WTC11 (cell line): ENCODE data around the gene FBLN5.

Experiments
- CREB1 ChIP-seq: sonication (generic); formaldehyde crosslinking; IDR thresholded peaks from 2 replicates; pipeline ENCODE4 v1.8.0; 2023; ENCODE audit warnings: mild to moderate bottlenecking, missing genetic modification reagents
- JUN ChIP-seq: sonication (generic); formaldehyde crosslinking; IDR thresholded peaks from 2 replicates; pipeline ENCODE4 v1.8.0; 2023; ENCODE audit warnings: mild to moderate bottlenecking, missing genetic modification reagents
- KAT7 ChIP-seq: sonication (generic); formaldehyde crosslinking; IDR thresholded peaks from 2 replicates; pipeline ENCODE4 v1.8.1; 2023; ENCODE audit warnings: missing genetic modification reagents, mild to moderate bottlenecking, borderline replicate concordance
- NFYB ChIP-seq: sonication (generic); formaldehyde crosslinking; conservative IDR thresholded peaks from 2 replicates; pipeline ENCODE4 v1.8.0; 2022; ENCODE audit warnings: low read depth, missing genetic modification reagents
- RELA ChIP-seq: sonication (generic); formaldehyde crosslinking; IDR thresholded peaks from 2 replicates; pipeline ENCODE4 v1.8.1; 2022; ENCODE audit warnings: missing genetic modification reagents, mild to moderate bottlenecking, borderline replicate concordance
- SP1 ChIP-seq: sonication (generic); formaldehyde crosslinking; conservative IDR thresholded peaks from 2 replicates; pipeline ENCODE4 v1.8.1; 2022; ENCODE audit warnings: missing genetic modification reagents
- ZNF532 ChIP-seq: fragments of 250-450 bp; sonication (Bioruptor Pico); IDR thresholded peaks from 2 replicates; pipeline ENCODE4 v1.9.0; 2021; ENCODE audit warnings: mild to moderate bottlenecking, borderline replicate concordance
- TF ChIP-seq, protein P1 (sequence below): fragments of 200-600 bp; IDR thresholded peaks from 2 replicates; pipeline ENCODE4 v1.8.0; 2022; ENCODE audit warnings: antibody characterized with exemption
- TF ChIP-seq, protein P2 (sequence below): sonication (generic); formaldehyde crosslinking; IDR thresholded peaks from 2 replicates; pipeline ENCODE4 v1.8.1; 2022; ENCODE audit warnings: low read depth, missing genetic modification reagents, borderline replicate concordance

- TF ChIP-seq ZNF532 (CRISPR knock-in tag) (no peak), RELA (CRISPR knock-in tag) (no peak), KAT7 (CRISPR knock-in tag) (no peak), SP1 (CRISPR knock-in tag) (no peak), CREB1 (CRISPR knock-in tag) (no peak), NFYB (CRISPR knock-in tag) (no peak), JUN (CRISPR knock-in tag) (no peak)
- TF ChIP-seq, protein P1, sequence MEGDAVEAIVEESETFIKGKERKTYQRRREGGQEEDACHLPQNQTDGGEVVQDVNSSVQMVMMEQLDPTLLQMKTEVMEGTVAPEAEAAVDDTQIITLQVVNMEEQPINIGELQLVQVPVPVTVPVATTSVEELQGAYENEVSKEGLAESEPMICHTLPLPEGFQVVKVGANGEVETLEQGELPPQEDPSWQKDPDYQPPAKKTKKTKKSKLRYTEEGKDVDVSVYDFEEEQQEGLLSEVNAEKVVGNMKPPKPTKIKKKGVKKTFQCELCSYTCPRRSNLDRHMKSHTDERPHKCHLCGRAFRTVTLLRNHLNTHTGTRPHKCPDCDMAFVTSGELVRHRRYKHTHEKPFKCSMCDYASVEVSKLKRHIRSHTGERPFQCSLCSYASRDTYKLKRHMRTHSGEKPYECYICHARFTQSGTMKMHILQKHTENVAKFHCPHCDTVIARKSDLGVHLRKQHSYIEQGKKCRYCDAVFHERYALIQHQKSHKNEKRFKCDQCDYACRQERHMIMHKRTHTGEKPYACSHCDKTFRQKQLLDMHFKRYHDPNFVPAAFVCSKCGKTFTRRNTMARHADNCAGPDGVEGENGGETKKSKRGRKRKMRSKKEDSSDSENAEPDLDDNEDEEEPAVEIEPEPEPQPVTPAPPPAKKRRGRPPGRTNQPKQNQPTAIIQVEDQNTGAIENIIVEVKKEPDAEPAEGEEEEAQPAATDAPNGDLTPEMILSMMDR: no peak
- TF ChIP-seq, protein P2, sequence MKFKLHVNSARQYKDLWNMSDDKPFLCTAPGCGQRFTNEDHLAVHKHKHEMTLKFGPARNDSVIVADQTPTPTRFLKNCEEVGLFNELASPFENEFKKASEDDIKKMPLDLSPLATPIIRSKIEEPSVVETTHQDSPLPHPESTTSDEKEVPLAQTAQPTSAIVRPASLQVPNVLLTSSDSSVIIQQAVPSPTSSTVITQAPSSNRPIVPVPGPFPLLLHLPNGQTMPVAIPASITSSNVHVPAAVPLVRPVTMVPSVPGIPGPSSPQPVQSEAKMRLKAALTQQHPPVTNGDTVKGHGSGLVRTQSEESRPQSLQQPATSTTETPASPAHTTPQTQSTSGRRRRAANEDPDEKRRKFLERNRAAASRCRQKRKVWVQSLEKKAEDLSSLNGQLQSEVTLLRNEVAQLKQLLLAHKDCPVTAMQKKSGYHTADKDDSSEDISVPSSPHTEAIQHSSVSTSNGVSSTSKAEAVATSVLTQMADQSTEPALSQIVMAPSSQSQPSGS (CRISPR knock-in tag): no peak
Measured at GRCh38 chr14:91860238-91860637, 87.3 kb downstream of the FBLN5 start.
